Tibial artery (tissue), 4 donors: Measurements from ENCODE around the gene KLHL22.

Experiments
- DNase-seq, 2 donors: peaks; one replicate each; pipeline ENCODE4 v3.0.0-alpha.2; 2019
- H3K27ac ChIP-seq, 2 donors: fragments of 200-600 bp; sonication (generic) in 1 of 2; 1 replicate in 1 of 2; 2 replicates in 1 of 2; pipeline ENCODE4 v1.5.1; 2018 to 2019; ENCODE audit warnings: mild to moderate bottlenecking in 1 of 2
- H3K27me3 ChIP-seq, 2 donors: fragments of 200-600 bp; sonication (generic) in 1 of 2; one replicate each; pipeline versions ENCODE4 v1.5.1 to v1.6.0; 2016 to 2019
- H3K36me3 ChIP-seq, 3 donors: fragments of 200-600 bp; sonication (generic) in 2 of 3; one replicate each; pipeline ENCODE4 v1.5.1; 2016 to 2019; ENCODE audit warnings: mild to moderate bottlenecking in 2 of 3
- H3K4me1 ChIP-seq, 4 donors: fragments of 200-600 bp; sonication (generic) in 2 of 4; 1 replicate in 3 of 4; 2 replicates in 1 of 4; pipeline ENCODE4 v1.5.1; 2016 to 2019
- H3K4me3 ChIP-seq, 2 donors: fragments of 200-600 bp; sonication (generic) in 1 of 2; 1 replicate in 1 of 2; 2 replicates in 1 of 2; pipeline ENCODE4 v1.5.1; 2018 to 2019; ENCODE audit warnings: mild to moderate bottlenecking in 2 of 2
- H3K9me3 ChIP-seq, 3 donors: fragments of 200-600 bp; sonication (generic) in 1 of 3; one replicate each; pipeline ENCODE4 v1.5.1; 2016 to 2019
- CTCF ChIP-seq, 2 experiments: fragments of 200-600 bp in 1 of 2; fragments of 450-650 bp in 1 of 2; IDR thresholded peaks; one replicate each; pipeline ENCODE4 v1.5.1; 2017 to 2019; ENCODE audit warnings: antibody characterized with exemption in 2 of 2, mild to moderate bottlenecking in 1 of 2, moderate library complexity in 1 of 2
- intact Hi-C: fragments of 100-400 bp; cut with DNase I; formaldehyde crosslinking; loops from one replicate; pipeline ENCODE4 v1.15.0; 2023; ENCODE audit warnings: low total_unique reads

KLHL22 gene

GRCh38 chr22:20434773-20435172 lies 60.8 kb downstream of the KLHL22 start:
- no peak for TF ChIP-seq CTCF (IDR thresholded peaks at IDR 0.05)
- Histone ChIP-seq H3K9me3 (no peaks in the 10 kb centered on the region), H3K4me1 (peaks cover 0 to 63% (median 25%) of the 10 kb centered on the region in 4 donors), H3K36me3 (peaks cover 0 to 11% (median 9%) of the 10 kb centered on the region in 3 donors), H3K4me3 (no peak overlapping the region), H3K27me3 (no peaks in the 10 kb centered on the region), H3K27ac (no peak overlapping the region)
- DNase-seq = peak in 1 of 2 donors; percentile 47
- intact Hi-C loops = loop anchor here (5.0 kb wide), 1 partner anchor 63 kb away; the partner anchor contains the start of gene KLHL22

GRCh38 chr22:20434264-20434751 lies 61.3 kb downstream of the KLHL22 start:
- no peak overlapping the region for H3K4me3 ChIP-seq
- no peak overlapping the region for H3K27ac ChIP-seq
- DNase-seq = peak in 1 of 2 donors; percentile 43
- H3K9me3 ChIP-seq = no peaks in the 10 kb centered on the region
- peaks cover 0 to 60% (median 25%) of the 10 kb centered on the region in 4 donors for H3K4me1 ChIP-seq
- TF ChIP-seq CTCF (IDR thresholded peaks at IDR 0.05) = no peak
- peaks cover 4 to 15% (median 14%) of the 10 kb centered on the region in 3 donors for H3K36me3 ChIP-seq
- intact Hi-C loops = no loop called here
- no peaks in the 10 kb centered on the region for H3K27me3 ChIP-seq

GRCh38 chr22:20433686-20434241 lies 61.8 kb downstream of the KLHL22 start:
- Histone ChIP-seq H3K4me3 (no peak overlapping the region), H3K27me3 (no peaks in the 10 kb centered on the region), H3K9me3 (no peaks in the 10 kb centered on the region), H3K4me1 (peaks cover 0 to 55% (median 20%) of the 10 kb centered on the region in 4 donors), H3K36me3 (peaks cover 9 to 21% (median 19%) of the 10 kb centered on the region in 3 donors), H3K27ac (no peak overlapping the region)
- peak in 1 of 2 donors; percentile 45 for DNase-seq
- intact Hi-C loops = no loop called here
- no peak for TF ChIP-seq CTCF (IDR thresholded peaks at IDR 0.05)

- no peak for DNase-seq
- peaks cover 0 to 51% (median 15%) of the 10 kb centered on the region in 4 donors for H3K4me1 ChIP-seq
- H3K27me3 ChIP-seq = no peaks in the 10 kb centered on the region
- no peaks in the 10 kb centered on the region for H3K9me3 ChIP-seq
- H3K4me3 ChIP-seq = no peak overlapping the region
- intact Hi-C loops = no loop called here
- TF ChIP-seq CTCF (IDR thresholded peaks at IDR 0.05) = no peak
- H3K27ac ChIP-seq = no peak overlapping the region
- peaks cover 14 to 26% (median 25%) of the 10 kb centered on the region in 3 donors for H3K36me3 ChIP-seq
Measured at GRCh38 chr22:20433191-20433590, 62.4 kb downstream of the KLHL22 start.

- intact Hi-C loops = no loop called here
- peaks cover 14 to 34% (median 33%) of the 10 kb centered on the region in 3 donors for H3K36me3 ChIP-seq
- H3K4me1 ChIP-seq = peaks cover 0 to 47% (median 14%) of the 10 kb centered on the region in 4 donors
- H3K4me3 ChIP-seq = no peak overlapping the region
- H3K9me3 ChIP-seq = no peaks in the 10 kb centered on the region
- no peak for TF ChIP-seq CTCF (IDR thresholded peaks at IDR 0.05)
- DNase-seq = peak in 1 of 2 donors; percentile 60
- H3K27ac ChIP-seq = no peak overlapping the region
- H3K27me3 ChIP-seq = no peaks in the 10 kb centered on the region
Measured at GRCh38 chr22:20432244-20432686, 63.3 kb downstream of the KLHL22 start.
